HepG2 (cell line): ENCODE results near the gene STRN3. TPM values are rescaled to one million over a fixed set of nuclear protein-coding genes. Genes with fewer than 3 reads are reported as not detected.
A peak's percentile ranks its signal among the peaks of the same experiment; 100 is the strongest.

Experiments
- AFF4 ChIP-seq: sonication (generic); formaldehyde crosslinking; IDR thresholded peaks from 2 replicates; pipeline ENCODE4 v1.4.0; 2020; ENCODE audit warnings: missing genetic modification reagents
- CEBPG ChIP-seq: IDR thresholded peaks from 2 replicates; pipeline ENCODE4 v1.6.1; 2016
- CSRNP2 ChIP-seq: sonication (generic); formaldehyde crosslinking; conservative IDR thresholded peaks from 2 replicates; pipeline ENCODE4 v1.8.0; 2022; ENCODE audit warnings: low read depth, missing genetic modification reagents
- HDAC2 ChIP-seq: sonication (generic); formaldehyde crosslinking; IDR thresholded peaks from 2 replicates; pipeline ENCODE4 v1.4.0; 2020; ENCODE audit warnings: missing genetic modification reagents
- HNRNPH1 ChIP-seq: fragments of 200-400 bp; formaldehyde crosslinking; optimal IDR thresholded peaks from 2 replicates; pipeline ENCODE3; 2017; ENCODE audit warnings: mild to moderate bottlenecking, low read depth, low read length
- HNRNPL ChIP-seq: fragments of 200-400 bp; formaldehyde crosslinking; IDR thresholded peaks from 2 replicates; pipeline ENCODE4 v1.6.1; 2017; ENCODE audit warnings: mild to moderate bottlenecking, low read depth, low read length
- LCORL ChIP-seq, 2 experiments: fragments of 450-650 bp in 1 of 2; sonication (generic) in 1 of 2; formaldehyde crosslinking in 1 of 2; IDR thresholded peaks; 2 replicates each; pipeline versions ENCODE4 v1.5.0 to v1.6.1; 2017 to 2020; ENCODE audit warnings: antibody characterized with exemption in 1 of 2, missing genetic modification reagents in 1 of 2
- NR2C2 ChIP-seq: sonication (generic); formaldehyde crosslinking; IDR thresholded peaks from 2 replicates; pipeline ENCODE4 v1.4.0; 2020; ENCODE audit warnings: missing genetic modification reagents, mild to moderate bottlenecking, moderate library complexity, borderline replicate concordance
- PRPF4 ChIP-seq: fragments of 200-400 bp; formaldehyde crosslinking; IDR thresholded peaks from 2 replicates; pipeline ENCODE4 v1.6.1; 2016; ENCODE audit warnings: low read length, low read depth; ENCODE audit not compliant: poor library complexity, severe bottlenecking
- SNAPC4 ChIP-seq: sonication (generic); formaldehyde crosslinking; IDR thresholded peaks from 2 replicates; pipeline ENCODE4 v1.4.0; 2020; ENCODE audit warnings: mild to moderate bottlenecking, missing genetic modification reagents
- TAF15 ChIP-seq: fragments of 200-400 bp; formaldehyde crosslinking; IDR thresholded peaks from one replicate; pipeline ENCODE4 v1.6.1; 2018; ENCODE audit warnings: mild to moderate bottlenecking, low read depth, low read length; ENCODE audit not compliant: poor library complexity, severe bottlenecking
- ZNF30 ChIP-seq: sonication (generic); formaldehyde crosslinking; IDR thresholded peaks from 2 replicates; pipeline ENCODE4 v1.5.0; 2020; ENCODE audit warnings: mild to moderate bottlenecking, missing genetic modification reagents
- ZNF691 ChIP-seq: sonication (generic); formaldehyde crosslinking; IDR thresholded peaks from 2 replicates; pipeline ENCODE4 v1.4.0; 2020; ENCODE audit warnings: missing genetic modification reagents, low read depth, mild to moderate bottlenecking, borderline replicate concordance
- ZNF768 ChIP-seq: sonication (generic); formaldehyde crosslinking; IDR thresholded peaks from 2 replicates; pipeline ENCODE4 v1.4.0; 2020; ENCODE audit warnings: missing genetic modification reagents
- polyA plus RNA-seq, 8 experiments: library from polyadenylated mRNA; depleted of rRNA in 3 of 8; stranded (reverse) in 7 of 8; unstranded in 1 of 8; fragments of >200 nt; fragmentation: Illumina TruSeq in 4 of 8; extraction: Trizol in 4 of 8; gene quantifications; 2 replicates each; pipeline versions ENCODE4 v1.2.1 to v1.2.3, GENCODE V29; 2011 to 2016; ENCODE audit warnings: low read depth in 4 of 8, missing spikeins in 1 of 8, mixed read lengths in 1 of 8; ENCODE audit not compliant: insufficient read depth in 1 of 8
- total RNA-seq, 5 experiments: library from RNA; depleted of rRNA; stranded (reverse); fragments of >200 nt; fragmentation: Illumina TruSeq; extraction: Trizol; gene quantifications; 2 replicates each; pipeline ENCODE4 v1.2.3, GENCODE V29; 2016; ENCODE audit warnings: low read depth in 1 of 5

STRN3 gene
- total and polyA plus RNA-seq, 2 of the 13 experiments (the other 11 are each of a cell fraction or from before 2014, with no cell fraction given): 49.4 to 123 TPM

- no peak for TF ChIP-seq ZNF691
- TF ChIP-seq HNRNPL: no peak
- TF ChIP-seq CSRNP2 (CRISPR knock-in tag): no peak
- peak; percentile 91 for TF ChIP-seq CEBPG (CRISPR knock-in tag)
- 0 out of 2 replicates have a peak, but pooled peaks have one; percentile 39 for TF ChIP-seq LCORL (IDR thresholded peaks at IDR 0.05)
- TF ChIP-seq LCORL (CRISPR knock-in tag; IDR thresholded peaks at IDR 0.05): 0 out of 2 replicates have a peak, but pooled peaks have one; percentile 39
- no peak for TF ChIP-seq HNRNPH1
- TF ChIP-seq PRPF4: no peak
- TF ChIP-seq SNAPC4 (CRISPR knock-in tag): no peak
- TF ChIP-seq NR2C2 (CRISPR knock-in tag): peak; percentile 28; the same call in 1 of the 2 replicates
- TF ChIP-seq ZNF768 (CRISPR knock-in tag): no peak
- no peak for TF ChIP-seq ZNF30 (CRISPR knock-in tag)
- no peak for TF ChIP-seq TAF15
- TF ChIP-seq HDAC2 (CRISPR knock-in tag): peak; percentile 61; the same call in 1 of the 2 replicates
- no peak for TF ChIP-seq AFF4 (CRISPR knock-in tag)
These were observed 122.7 kb downstream of the STRN3 start (continued) for GRCh38 chr14:30903285-30904124.
